ENCODE data around the gene CDSN. TPM values are rescaled to one million over a fixed set of nuclear protein-coding genes. Genes with fewer than 3 reads are reported as not detected.

Gene CDSN
- total and polyA plus RNA-seq, 2 of the 4 experiments (the other 2 are of a cell fraction) = not detected

DNA sequence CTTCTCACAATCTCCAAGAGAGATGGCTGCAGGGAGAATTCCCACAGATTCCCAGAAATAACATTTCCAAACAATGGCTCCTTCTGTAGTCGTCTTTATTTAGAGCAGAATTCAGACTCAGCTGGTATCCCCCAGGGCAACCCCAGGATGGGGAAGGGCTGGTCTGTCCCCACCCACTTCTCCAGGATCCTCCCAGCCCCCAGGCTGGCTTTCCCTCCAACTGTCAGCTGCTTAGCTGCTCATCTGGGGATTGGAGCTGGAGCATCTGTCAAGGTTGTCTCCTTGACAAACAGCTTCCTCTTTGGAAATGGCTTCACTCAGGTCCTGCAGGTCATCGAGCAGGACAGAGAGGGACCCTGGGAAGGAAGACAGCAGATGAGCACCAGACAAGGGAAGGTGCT is 22.1 kb upstream of the CDSN start:
- H3K9me3 ChIP-seq (ENCODE audit: control insufficient read depth, insufficient read depth, low read length) = no peaks in the 10 kb centered on the region
- no peak overlapping the region for H4K5ac ChIP-seq (ENCODE audit: low read depth, low read length)
- TF ChIP-seq RFX5 (IDR thresholded peaks at IDR 0.05; ENCODE audit: low read depth, low read length) (no peak), BHLHE40 (IDR thresholded peaks at IDR 0.05; ENCODE audit: low read depth, low read length) (no peak), MXI1 (IDR thresholded peaks at IDR 0.05; ENCODE audit: borderline replicate concordance, low read depth, low read length) (no peak)
- H3K4me1 ChIP-seq (ENCODE audit: control insufficient read depth, insufficient read depth, low read length) = peaks cover 13% of the 10 kb centered on the region
- H3K18ac ChIP-seq (ENCODE audit: low read depth, low read length) = no peak overlapping the region
- no peaks in the 10 kb centered on the region for H3K79me1 ChIP-seq (ENCODE audit: low read depth in 1 of 2, low read length in 2 of 2)
- H2BK120ac ChIP-seq (ENCODE audit: low read depth, low read length) = 0 out of 2 replicates have a peak overlapping the region, but pooled peaks have one; percentile 22
- H3K4ac ChIP-seq (ENCODE audit: low read depth, low read length) = no peak overlapping the region
- no peak overlapping the region for H2BK15ac ChIP-seq (ENCODE audit: low read depth, low read length)
- in situ Hi-C loops (cut with MboI; ENCODE audit: low sequenced_read_pairs) = no loop called here
- peak overlapping the region; percentile 61 for H2AK9ac ChIP-seq (replicated peaks; ENCODE audit: low read depth, low read length, poor library complexity)
- H4K8ac ChIP-seq (ENCODE audit: low read depth in 2 of 2, low read length in 2 of 2) = no peak overlapping the region
- no peak overlapping the region for H2BK5ac ChIP-seq (ENCODE audit: low read depth, low read length, poor library complexity, severe bottlenecking)
- CTCF ChIA-PET = interaction anchor here (0.9 kb wide), 1 partner anchor 224 kb away, joined by 3 read pairs; no protein-coding TSS in a partner anchor
- no peak overlapping the region for H2AFZ ChIP-seq (replicated peaks; ENCODE audit: low read length, poor library complexity)
- H3K14ac ChIP-seq (replicated peaks; ENCODE audit: low read depth, low read length) = no peak overlapping the region
- H3K4me3 ChIP-seq (ENCODE audit: insufficient read depth, low read depth, low read length) = no peak overlapping the region
- no TSS peak for BruUV-seq (replicated peaks)
- peak overlapping the region; percentile 13; the same call in 1 of the 2 replicates for H2AK5ac ChIP-seq (ENCODE audit: low read depth, low read length)
- H3K27ac ChIP-seq (ENCODE audit: insufficient read depth, low read length) = no peak overlapping the region
- WGBS, 2 experiments (ENCODE audit: extremely low coverage in 2 of 2, insufficient read length in 1 of 2) = no CpG with 5 or more reads among the region's 2 CpGs
- H4K20me1 ChIP-seq (ENCODE audit: insufficient read depth, low read length) = no peaks in the 10 kb centered on the region; the same call in 1 of the 2 replicates
- dilution Hi-C loops (cut with HindIII; ENCODE audit: low sequenced_read_pairs, unreplicated experiment) = no loop called here
- 0 out of 2 replicates have a peak overlapping the region, but pooled peaks have one; percentile 24 for H3K23ac ChIP-seq (ENCODE audit: low read depth, low read length)
- POLR2A ChIA-PET (ENCODE audit: unreplicated experiment) = no interaction called here
- H3K56ac ChIP-seq (ENCODE audit: extremely low read depth, insufficient read depth, low read length) = no peak overlapping the region
- no peaks in the 10 kb centered on the region for H3K27me3 ChIP-seq (ENCODE audit: control insufficient read depth, insufficient read depth, low read length)
- no peak overlapping the region for H4K91ac ChIP-seq (ENCODE audit: insufficient read depth, low read depth, low read length)
- intact Hi-C loops (cut with micrococcal nuclease) = no loop called here
- peaks cover 15% of the 10 kb centered on the region for H3K9me1 ChIP-seq (ENCODE audit: insufficient read depth, low read length)
- H3K9ac ChIP-seq (ENCODE audit: low read depth, low read length) = no peak overlapping the region
- no peak overlapping the region for H3K4me2 ChIP-seq (ENCODE audit: low read depth, low read length)
- peaks cover 18% of the 10 kb centered on the region for H3K36me3 ChIP-seq (ENCODE audit: control insufficient read depth, insufficient read depth, low read length)
- ATAC-seq (ENCODE audit: low read depth) = no peak
- H2BK20ac ChIP-seq (ENCODE audit: low read depth, low read length) = no peak overlapping the region; the same call in 1 of the 2 replicates
- DNase-seq = no peak
